AG10803 (cell line): Measurements from ENCODE around the gene LY6G6F.

Experiments used
- DNase-seq: peaks from one replicate; pipeline ENCODE4 v3.0.0; 2010; ENCODE audit warnings: low read depth
- H3K4me3 ChIP-seq: 2 replicates; pipeline ENCODE4 v1.5.1; 2011; ENCODE audit warnings: mild to moderate bottlenecking, low read length, control low read depth
- TF ChIP-seq, protein P1 (sequence below): conservative IDR thresholded peaks from 2 replicates; pipeline ENCODE4 v1.5.1; 2011; ENCODE audit warnings: mild to moderate bottlenecking, low read length, control low read depth, inconsistent platforms

Gene LY6G6F

DNA sequence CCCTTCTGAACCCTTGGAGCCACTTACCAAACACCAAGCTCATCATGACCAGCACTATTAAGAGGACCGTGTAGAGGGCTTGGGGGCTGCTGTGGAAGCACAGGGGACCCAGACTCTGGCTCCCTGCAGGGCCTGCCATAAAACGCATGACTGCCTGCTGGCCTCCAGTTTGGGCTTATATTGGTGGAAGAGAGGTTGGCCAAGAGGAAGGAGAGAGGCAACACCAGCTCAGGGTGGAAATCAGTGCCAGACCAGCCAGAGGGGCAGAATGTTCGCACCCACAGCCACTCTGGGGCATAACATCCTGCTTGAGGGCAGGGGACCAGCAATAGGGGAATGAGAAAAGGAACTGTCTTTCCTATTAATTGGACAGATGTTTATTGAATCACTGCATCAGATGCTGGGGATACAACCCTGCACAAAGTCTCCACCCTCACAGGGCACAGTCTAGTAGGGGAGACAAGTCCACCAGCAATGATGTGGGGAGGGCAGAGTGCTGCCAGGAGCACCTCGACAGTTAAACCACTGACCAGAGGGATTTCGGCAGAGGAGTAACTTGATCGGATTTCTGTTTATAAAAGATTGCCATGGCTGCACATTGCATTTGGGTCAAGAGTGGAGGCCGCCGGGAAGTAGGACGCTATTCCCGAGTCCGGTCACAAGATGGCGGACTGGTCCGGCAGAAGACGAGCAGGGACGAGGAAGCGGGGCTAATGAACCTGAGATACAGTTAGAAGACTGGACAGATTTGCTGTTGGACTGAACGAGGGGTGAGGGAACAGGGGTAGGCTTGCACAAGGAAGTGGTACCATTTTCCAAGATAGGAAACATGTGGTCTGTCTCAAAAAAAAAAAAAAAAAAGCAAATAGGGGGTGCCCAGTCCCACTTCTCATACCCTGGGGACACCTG lies 26.2 kb upstream of the LY6G6F start, which contains the start of gene LY6G5C:
Gene LY6G5C (minus strand): TSS at position 842 of the 909 bp plus-strand sequence. CDS start 694 bp downstream, at position 148.
- TF ChIP-seq, protein P1, sequence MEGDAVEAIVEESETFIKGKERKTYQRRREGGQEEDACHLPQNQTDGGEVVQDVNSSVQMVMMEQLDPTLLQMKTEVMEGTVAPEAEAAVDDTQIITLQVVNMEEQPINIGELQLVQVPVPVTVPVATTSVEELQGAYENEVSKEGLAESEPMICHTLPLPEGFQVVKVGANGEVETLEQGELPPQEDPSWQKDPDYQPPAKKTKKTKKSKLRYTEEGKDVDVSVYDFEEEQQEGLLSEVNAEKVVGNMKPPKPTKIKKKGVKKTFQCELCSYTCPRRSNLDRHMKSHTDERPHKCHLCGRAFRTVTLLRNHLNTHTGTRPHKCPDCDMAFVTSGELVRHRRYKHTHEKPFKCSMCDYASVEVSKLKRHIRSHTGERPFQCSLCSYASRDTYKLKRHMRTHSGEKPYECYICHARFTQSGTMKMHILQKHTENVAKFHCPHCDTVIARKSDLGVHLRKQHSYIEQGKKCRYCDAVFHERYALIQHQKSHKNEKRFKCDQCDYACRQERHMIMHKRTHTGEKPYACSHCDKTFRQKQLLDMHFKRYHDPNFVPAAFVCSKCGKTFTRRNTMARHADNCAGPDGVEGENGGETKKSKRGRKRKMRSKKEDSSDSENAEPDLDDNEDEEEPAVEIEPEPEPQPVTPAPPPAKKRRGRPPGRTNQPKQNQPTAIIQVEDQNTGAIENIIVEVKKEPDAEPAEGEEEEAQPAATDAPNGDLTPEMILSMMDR: peak; percentile 81
- peak; percentile 89 for DNase-seq
- H3K4me3 ChIP-seq: peak within 1 kb of the TSS; percentile 61

DNA sequence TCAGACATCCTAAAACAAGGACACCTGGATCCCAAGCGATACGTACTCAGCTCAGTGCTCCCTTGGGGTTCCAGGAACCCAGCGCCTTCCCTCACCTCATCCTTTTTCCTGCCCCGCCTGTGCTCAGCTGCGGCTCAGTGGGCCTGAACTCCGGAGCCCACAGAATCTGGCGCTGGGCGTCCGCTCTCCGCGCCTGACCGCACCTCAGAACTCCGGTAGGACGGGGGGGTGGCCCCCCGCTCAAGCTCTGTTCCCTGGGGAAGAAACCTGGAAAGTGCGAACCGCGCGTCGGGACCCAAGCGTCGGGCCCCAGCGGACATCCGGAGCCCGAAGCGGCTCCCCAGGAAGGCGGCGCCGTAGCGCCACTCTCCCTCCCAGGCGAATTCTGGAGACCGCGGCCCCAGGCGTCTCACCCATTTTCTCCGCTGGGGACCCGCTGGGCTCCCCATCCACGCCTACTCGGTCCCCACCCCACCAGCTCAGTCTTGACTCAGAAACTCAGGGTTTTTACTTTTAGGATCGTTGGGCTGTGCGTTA lies 25.5 kb upstream of the LY6G6F start:
- TF ChIP-seq, protein P1: peak; percentile 30
- peak overlapping the region; percentile 61 for H3K4me3 ChIP-seq
- peak; percentile 34 for DNase-seq

GRCh38 chr6:31683591-31683990 lies 23.1 kb upstream of the LY6G6F start:
- no peak for DNase-seq
- H3K4me3 ChIP-seq: no peak overlapping the region
- TF ChIP-seq, protein P1: no peak

GRCh38 chr6:31686483-31686882 lies 20.2 kb upstream of the LY6G6F start:
- H3K4me3 ChIP-seq: no peak overlapping the region
- no peak for DNase-seq
- TF ChIP-seq, protein P1: no peak

DNA sequence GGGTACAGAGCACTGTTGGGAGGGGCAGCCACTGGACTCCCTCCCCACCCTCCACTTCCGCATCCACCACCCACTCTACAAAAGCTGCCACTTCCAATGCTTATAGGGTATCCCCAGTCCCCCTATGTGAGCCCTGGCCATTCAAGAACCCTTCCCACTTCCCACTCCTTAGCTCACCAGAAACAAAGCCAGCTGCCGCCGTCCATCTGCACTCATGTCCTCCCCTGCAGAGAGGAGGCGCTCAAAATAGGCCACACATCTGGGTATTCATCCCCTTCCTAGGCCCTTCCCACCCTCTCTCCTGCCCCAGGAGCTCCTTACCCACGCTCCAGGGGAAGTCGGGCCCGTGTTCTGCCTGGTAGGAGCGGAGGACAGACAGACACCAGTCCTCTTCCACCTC lies 19.3 kb upstream of the LY6G6F start:
- no peak overlapping the region for H3K4me3 ChIP-seq
- TF ChIP-seq, protein P1: no peak
- DNase-seq: no peak

DNA sequence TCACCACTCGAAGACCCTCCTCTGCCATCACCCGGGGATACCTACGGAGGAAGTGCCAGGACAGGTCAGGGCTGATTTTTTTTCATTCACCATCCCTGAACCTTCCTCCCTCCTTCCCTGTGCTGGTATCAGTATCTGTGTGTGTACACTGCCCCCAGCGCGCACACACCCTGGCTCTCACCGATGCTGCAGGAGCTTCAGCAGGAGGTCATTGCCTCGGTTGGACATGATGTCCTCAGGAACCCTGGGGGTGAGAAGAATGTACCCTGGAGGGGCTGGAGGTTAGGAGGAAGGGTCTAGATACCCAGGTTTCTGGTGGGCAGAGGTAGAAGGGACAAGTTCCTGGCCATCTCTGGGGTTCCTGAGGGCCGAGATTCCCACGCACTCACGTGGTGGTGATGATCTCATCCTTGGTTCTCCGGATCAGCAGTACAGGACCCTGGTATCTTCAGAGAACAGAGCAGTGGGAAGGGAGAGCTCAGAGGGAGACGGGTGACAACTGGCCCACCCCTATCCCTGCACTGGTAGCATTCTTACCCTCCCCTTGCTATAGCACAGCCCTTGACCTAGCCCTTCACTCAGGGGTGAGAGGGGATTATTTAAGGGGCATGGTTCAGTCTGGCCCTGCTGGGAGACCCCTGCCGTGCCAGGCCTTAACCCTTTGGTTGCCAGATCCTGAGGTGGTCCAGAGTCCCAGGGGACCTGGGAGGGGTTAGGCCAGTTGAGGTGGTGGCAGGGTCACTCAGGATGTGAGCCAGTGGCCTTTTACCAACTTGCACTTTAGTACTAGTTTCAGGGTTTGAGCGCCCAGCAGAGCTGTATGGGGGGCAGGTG lies 18.6 kb upstream of the LY6G6F start:
- H3K4me3 ChIP-seq: no peak overlapping the region
- TF ChIP-seq, protein P1: no peak
- DNase-seq: no peak
